ENCODE data around the gene TAC4.
A peak's percentile ranks its signal among the peaks of the same experiment; 100 is the strongest.

TAC4 gene

GRCh38 chr17:49887744-49888360 lies 40.0 kb upstream of the TAC4 start:
- H3K9me3 ChIP-seq (ENCODE audit: control insufficient read depth, insufficient read depth, low read length), result no peaks in the 10 kb centered on the region
- no peak overlapping the region for H3K27ac ChIP-seq (ENCODE audit: low read depth, low read length)
- H3K36me3 ChIP-seq (ENCODE audit: control insufficient read depth, insufficient read depth, low read length), result no peaks in the 10 kb centered on the region
- peaks cover 10% of the 10 kb centered on the region for H3K4me1 ChIP-seq (ENCODE audit: control insufficient read depth, insufficient read depth, low read length)
- H3K9ac ChIP-seq (ENCODE audit: low read depth, low read length), result no peak overlapping the region
- H3K27me3 ChIP-seq (ENCODE audit: control insufficient read depth, insufficient read depth, low read length), result peaks cover 35% of the 10 kb centered on the region
- no peak overlapping the region for H3K4me3 ChIP-seq (ENCODE audit: low read depth, low read length)

GRCh38 chr17:49887086-49887743 lies 39.3 kb upstream of the TAC4 start:
- Histone ChIP-seq H3K27me3 (ENCODE audit: control insufficient read depth, insufficient read depth, low read length) (peaks cover 34% of the 10 kb centered on the region), H3K9me3 (ENCODE audit: control insufficient read depth, insufficient read depth, low read length) (no peaks in the 10 kb centered on the region), H3K4me1 (ENCODE audit: control insufficient read depth, insufficient read depth, low read length) (peaks cover 10% of the 10 kb centered on the region), H3K36me3 (ENCODE audit: control insufficient read depth, insufficient read depth, low read length) (no peaks in the 10 kb centered on the region), H3K9ac (ENCODE audit: low read depth, low read length) (no peak overlapping the region), H3K27ac (ENCODE audit: low read depth, low read length) (no peak overlapping the region), H3K4me3 (ENCODE audit: low read depth, low read length) (no peak overlapping the region)

- Histone ChIP-seq H3K27me3 (ENCODE audit: control insufficient read depth, insufficient read depth, low read length) (peaks cover 32% of the 10 kb centered on the region), H3K36me3 (ENCODE audit: control insufficient read depth, insufficient read depth, low read length) (no peaks in the 10 kb centered on the region), H3K9me3 (ENCODE audit: control insufficient read depth, insufficient read depth, low read length) (no peaks in the 10 kb centered on the region), H3K27ac (ENCODE audit: low read depth, low read length) (no peak overlapping the region), H3K9ac (ENCODE audit: low read depth, low read length) (no peak overlapping the region), H3K4me3 (ENCODE audit: low read depth, low read length) (no peak overlapping the region), H3K4me1 (ENCODE audit: control insufficient read depth, insufficient read depth, low read length) (peaks cover 10% of the 10 kb centered on the region)
Measured at GRCh38 chr17:49886036-49886435, 38.2 kb upstream of the TAC4 start.

- Histone ChIP-seq H3K9ac (ENCODE audit: low read depth, low read length) (no peak overlapping the region), H3K4me3 (ENCODE audit: low read depth, low read length) (no peak overlapping the region), H3K9me3 (ENCODE audit: control insufficient read depth, insufficient read depth, low read length) (no peaks in the 10 kb centered on the region), H3K27me3 (ENCODE audit: control insufficient read depth, insufficient read depth, low read length) (peaks cover 36% of the 10 kb centered on the region), H3K4me1 (ENCODE audit: control insufficient read depth, insufficient read depth, low read length) (peaks cover 4% of the 10 kb centered on the region), H3K36me3 (ENCODE audit: control insufficient read depth, insufficient read depth, low read length) (no peaks in the 10 kb centered on the region), H3K27ac (ENCODE audit: low read depth, low read length) (no peak overlapping the region)
Measured at GRCh38 chr17:49882434-49882833, 34.6 kb upstream of the TAC4 start.

GRCh38 chr17:49881054-49881402 lies 33.2 kb upstream of the TAC4 start:
- peaks cover 36% of the 10 kb centered on the region for H3K27me3 ChIP-seq (ENCODE audit: control insufficient read depth, insufficient read depth, low read length)
- H3K4me3 ChIP-seq (ENCODE audit: low read depth, low read length), result peak overlapping the region; percentile 54
- H3K4me1 ChIP-seq (ENCODE audit: control insufficient read depth, insufficient read depth, low read length), result no peaks in the 10 kb centered on the region; the same call in 1 of the 2 replicates
- H3K9me3 ChIP-seq (ENCODE audit: control insufficient read depth, insufficient read depth, low read length), result no peaks in the 10 kb centered on the region
- H3K36me3 ChIP-seq (ENCODE audit: control insufficient read depth, insufficient read depth, low read length), result no peaks in the 10 kb centered on the region
- H3K9ac ChIP-seq (ENCODE audit: low read depth, low read length), result no peak overlapping the region
- no peak overlapping the region for H3K27ac ChIP-seq (ENCODE audit: low read depth, low read length)

- peaks cover 3% of the 10 kb centered on the region; the same call in 1 of the 2 replicates for H3K4me1 ChIP-seq (ENCODE audit: control insufficient read depth, insufficient read depth, low read length)
- H3K4me3 ChIP-seq (ENCODE audit: low read depth, low read length), result peak overlapping the region; percentile 59
- H3K9ac ChIP-seq (ENCODE audit: low read depth, low read length), result no peak overlapping the region
- H3K36me3 ChIP-seq (ENCODE audit: control insufficient read depth, insufficient read depth, low read length), result no peaks in the 10 kb centered on the region
- no peak overlapping the region for H3K27ac ChIP-seq (ENCODE audit: low read depth, low read length)
- H3K27me3 ChIP-seq (ENCODE audit: control insufficient read depth, insufficient read depth, low read length), result peaks cover 36% of the 10 kb centered on the region
- no peaks in the 10 kb centered on the region for H3K9me3 ChIP-seq (ENCODE audit: control insufficient read depth, insufficient read depth, low read length)
Measured at GRCh38 chr17:49880291-49881053, 32.6 kb upstream of the TAC4 start.

GRCh38 chr17:49878931-49879904 lies 31.3 kb upstream of the TAC4 start:
- no peaks in the 10 kb centered on the region for H3K36me3 ChIP-seq (ENCODE audit: control insufficient read depth, insufficient read depth, low read length)
- H3K27ac ChIP-seq (ENCODE audit: low read depth, low read length), result no peak overlapping the region
- H3K27me3 ChIP-seq (ENCODE audit: control insufficient read depth, insufficient read depth, low read length), result peaks cover 35% of the 10 kb centered on the region

GRCh38 chr17:49875685-49876084 lies 27.8 kb upstream of the TAC4 start:
- Histone ChIP-seq H3K4me1 (ENCODE audit: control insufficient read depth, insufficient read depth, low read length) (peaks cover 6% of the 10 kb centered on the region; the same call in 1 of the 2 replicates), H3K27ac (ENCODE audit: low read depth, low read length) (peak overlapping the region; percentile 8), H3K9me3 (ENCODE audit: control insufficient read depth, insufficient read depth, low read length) (no peaks in the 10 kb centered on the region), H3K4me3 (ENCODE audit: low read depth, low read length) (no peak overlapping the region), H3K9ac (ENCODE audit: low read depth, low read length) (no peak overlapping the region), H3K27me3 (ENCODE audit: control insufficient read depth, insufficient read depth, low read length) (peaks cover 9% of the 10 kb centered on the region), H3K36me3 (ENCODE audit: control insufficient read depth, insufficient read depth, low read length) (no peaks in the 10 kb centered on the region)

More at GRCh38 chr17:49878931-49879904, 31.3 kb upstream of the TAC4 start:
- H3K9ac ChIP-seq (ENCODE audit: low read depth, low read length), result no peak overlapping the region
- peaks cover 6% of the 10 kb centered on the region; the same call in 1 of the 2 replicates for H3K4me1 ChIP-seq (ENCODE audit: control insufficient read depth, insufficient read depth, low read length)
- H3K4me3 ChIP-seq (ENCODE audit: low read depth, low read length), result no peak overlapping the region
- no peaks in the 10 kb centered on the region for H3K9me3 ChIP-seq (ENCODE audit: control insufficient read depth, insufficient read depth, low read length)

GRCh38 chr17:49874911-49875310 lies 27.0 kb upstream of the TAC4 start:
- peaks cover 9% of the 10 kb centered on the region for H3K27me3 ChIP-seq (ENCODE audit: control insufficient read depth, insufficient read depth, low read length)
- no peak overlapping the region for H3K4me3 ChIP-seq (ENCODE audit: low read depth, low read length)
- H3K4me1 ChIP-seq (ENCODE audit: control insufficient read depth, insufficient read depth, low read length), result peaks cover 6% of the 10 kb centered on the region; the same call in 1 of the 2 replicates
- H3K9ac ChIP-seq (ENCODE audit: low read depth, low read length), result no peak overlapping the region
- no peaks in the 10 kb centered on the region for H3K36me3 ChIP-seq (ENCODE audit: control insufficient read depth, insufficient read depth, low read length)
- no peaks in the 10 kb centered on the region for H3K9me3 ChIP-seq (ENCODE audit: control insufficient read depth, insufficient read depth, low read length)
- no peak overlapping the region for H3K27ac ChIP-seq (ENCODE audit: low read depth, low read length)

GRCh38 chr17:49873926-49874325 lies 26.1 kb upstream of the TAC4 start:
- H3K9ac ChIP-seq (ENCODE audit: low read depth, low read length), result no peak overlapping the region
- H3K27ac ChIP-seq (ENCODE audit: low read depth, low read length), result no peak overlapping the region
- no peak overlapping the region for H3K4me3 ChIP-seq (ENCODE audit: low read depth, low read length)
- H3K27me3 ChIP-seq (ENCODE audit: control insufficient read depth, insufficient read depth, low read length), result peaks cover 3% of the 10 kb centered on the region; the same call in 1 of the 2 replicates
- H3K36me3 ChIP-seq (ENCODE audit: control insufficient read depth, insufficient read depth, low read length), result no peaks in the 10 kb centered on the region
- H3K4me1 ChIP-seq (ENCODE audit: control insufficient read depth, insufficient read depth, low read length), result peaks cover 6% of the 10 kb centered on the region; the same call in 1 of the 2 replicates
- H3K9me3 ChIP-seq (ENCODE audit: control insufficient read depth, insufficient read depth, low read length), result no peaks in the 10 kb centered on the region
